Osteocyte (in vitro differentiated cells): Measurements from ENCODE around the gene RPLP2. TPM values are rescaled to one million over a fixed set of nuclear protein-coding genes. Genes with fewer than 3 reads are reported as not detected.

Experiments
- DNase-seq: peaks from one replicate; pipeline ENCODE4 v3.0.0; 2021; ENCODE audit warnings: mixed read lengths; ENCODE audit not compliant: unreplicated experiment; ENCODE audit errors: extremely low spot score
- H3K27ac Mint-ChIP-seq: one replicate; pipeline ENCODE4 v1.8.0; 2021; ENCODE audit warnings: mild to moderate bottlenecking, mixed read lengths; ENCODE audit not compliant: unreplicated experiment
- H3K27me3 Mint-ChIP-seq: one replicate; pipeline ENCODE4 v1.8.0; 2021; ENCODE audit warnings: mixed read lengths; ENCODE audit not compliant: unreplicated experiment
- H3K36me3 Mint-ChIP-seq: one replicate; pipeline ENCODE4 v1.8.0; 2021; ENCODE audit warnings: mixed read lengths; ENCODE audit not compliant: unreplicated experiment
- H3K4me1 Mint-ChIP-seq: one replicate; pipeline ENCODE4 v1.8.0; 2021; ENCODE audit warnings: mixed read lengths; ENCODE audit not compliant: unreplicated experiment
- H3K4me3 Mint-ChIP-seq: one replicate; pipeline ENCODE4 v1.8.0; 2021; ENCODE audit warnings: mild to moderate bottlenecking, moderate library complexity, mixed read lengths; ENCODE audit not compliant: unreplicated experiment
- H3K9me3 Mint-ChIP-seq: one replicate; pipeline ENCODE4 v1.8.0; 2021; ENCODE audit warnings: mixed read lengths; ENCODE audit not compliant: unreplicated experiment
- total RNA-seq: library from RNA; stranded (reverse); gene quantifications from 2 replicates; pipeline ENCODE4 v1.2.1, GENCODE V29; 2021
- TF ChIP-seq, protein P1 (sequence below): fragments of 200-600 bp; sonication (generic); IDR thresholded peaks from 2 replicates; pipeline ENCODE4 v1.5.0; 2021; ENCODE audit warnings: antibody characterized with exemption, mild to moderate bottlenecking, moderate library complexity

The RPLP2 gene
- total RNA-seq, 1 donor from 2014 or later = 1,500 TPM

DNA sequence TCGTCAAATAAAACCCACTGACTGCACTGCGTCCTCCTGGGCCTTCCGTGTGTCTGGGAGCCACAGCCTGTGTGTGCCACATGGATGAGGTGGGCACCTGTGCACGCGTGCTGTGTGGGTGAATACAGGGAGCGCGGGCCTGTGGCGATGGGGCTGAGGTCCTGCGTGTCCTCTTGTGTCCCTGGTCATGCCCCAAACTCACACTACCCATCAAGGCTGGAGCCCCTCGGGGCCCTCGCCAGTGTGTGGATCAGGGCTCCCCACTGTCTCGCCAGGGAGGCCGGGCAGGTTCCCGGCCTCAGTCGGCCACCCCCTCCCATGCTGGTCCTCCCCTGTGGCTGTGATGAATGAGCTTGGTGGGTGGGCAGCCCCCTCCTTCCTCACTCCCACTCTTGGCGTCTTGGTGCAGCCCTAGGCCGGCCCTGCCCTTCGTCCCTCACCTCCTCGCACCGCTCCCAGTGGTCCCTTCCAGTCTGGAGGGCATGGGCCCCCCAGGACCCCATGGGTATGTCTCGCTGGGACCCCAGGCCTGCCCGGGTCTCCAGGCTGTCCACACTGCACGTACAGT, 22.3 kb downstream of the RPLP2 start:
- H3K4me3 Mint-ChIP-seq = peak overlapping the region; percentile 62

DNA sequence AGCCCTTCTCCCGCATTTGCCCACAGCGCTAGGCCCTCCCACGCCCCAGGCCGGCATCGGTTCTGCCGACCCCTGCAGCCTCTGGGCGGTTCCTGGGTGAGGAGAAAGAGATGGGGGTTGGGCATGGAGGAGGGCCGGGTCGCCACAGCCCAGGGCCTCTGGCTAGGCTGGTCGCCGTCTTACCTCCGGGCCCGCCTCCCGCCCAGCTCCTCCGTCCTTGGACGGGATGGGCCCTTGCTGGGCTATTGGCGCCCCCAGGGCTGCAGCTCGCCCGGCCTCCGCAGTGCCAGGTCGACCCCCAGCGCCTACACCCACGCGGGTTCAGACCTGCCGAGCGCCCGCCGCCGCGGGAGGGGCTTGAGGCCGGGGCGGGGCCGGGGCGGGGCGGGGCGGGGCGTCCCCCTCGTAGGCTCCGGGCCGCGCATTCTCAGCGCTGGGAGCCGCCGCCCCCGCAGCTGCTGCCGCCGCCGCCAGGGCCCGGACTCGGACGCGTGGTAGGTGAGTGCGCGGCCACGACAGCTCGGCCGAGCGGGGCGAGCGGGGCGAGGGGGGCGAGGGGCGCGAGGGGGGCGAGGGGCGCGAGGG, 22.9 kb downstream of the RPLP2 start, which contains the start of gene CD151:
TSS of gene CD151 (plus strand) at position 424 of the 585 bp plus-strand sequence. CDS start 3,118 bp downstream, outside the sequence.
- Mint-ChIP-seq H3K4me1 (peaks cover 61% of the 10 kb centered on the region), H3K27me3 (no peaks in the 10 kb centered on the region), H3K27ac (peak within 1 kb of the TSS; percentile 90), H3K9me3 (no peaks in the 10 kb centered on the region), H3K36me3 (no peaks in the 10 kb centered on the region), H3K4me3 (peak within 1 kb of the TSS; percentile 78)
- TF ChIP-seq, protein P1, sequence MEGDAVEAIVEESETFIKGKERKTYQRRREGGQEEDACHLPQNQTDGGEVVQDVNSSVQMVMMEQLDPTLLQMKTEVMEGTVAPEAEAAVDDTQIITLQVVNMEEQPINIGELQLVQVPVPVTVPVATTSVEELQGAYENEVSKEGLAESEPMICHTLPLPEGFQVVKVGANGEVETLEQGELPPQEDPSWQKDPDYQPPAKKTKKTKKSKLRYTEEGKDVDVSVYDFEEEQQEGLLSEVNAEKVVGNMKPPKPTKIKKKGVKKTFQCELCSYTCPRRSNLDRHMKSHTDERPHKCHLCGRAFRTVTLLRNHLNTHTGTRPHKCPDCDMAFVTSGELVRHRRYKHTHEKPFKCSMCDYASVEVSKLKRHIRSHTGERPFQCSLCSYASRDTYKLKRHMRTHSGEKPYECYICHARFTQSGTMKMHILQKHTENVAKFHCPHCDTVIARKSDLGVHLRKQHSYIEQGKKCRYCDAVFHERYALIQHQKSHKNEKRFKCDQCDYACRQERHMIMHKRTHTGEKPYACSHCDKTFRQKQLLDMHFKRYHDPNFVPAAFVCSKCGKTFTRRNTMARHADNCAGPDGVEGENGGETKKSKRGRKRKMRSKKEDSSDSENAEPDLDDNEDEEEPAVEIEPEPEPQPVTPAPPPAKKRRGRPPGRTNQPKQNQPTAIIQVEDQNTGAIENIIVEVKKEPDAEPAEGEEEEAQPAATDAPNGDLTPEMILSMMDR = no peak
- DNase-seq = no peak

More for the DNA sequence above, 22.3 kb downstream of the RPLP2 start:
- Mint-ChIP-seq H3K27me3 (no peaks in the 10 kb centered on the region), H3K9me3 (no peaks in the 10 kb centered on the region), H3K36me3 (no peaks in the 10 kb centered on the region), H3K4me1 (peaks cover 63% of the 10 kb centered on the region), H3K27ac (peak overlapping the region; percentile 57)
- no peak for DNase-seq
- TF ChIP-seq, protein P1 = no peak

DNA sequence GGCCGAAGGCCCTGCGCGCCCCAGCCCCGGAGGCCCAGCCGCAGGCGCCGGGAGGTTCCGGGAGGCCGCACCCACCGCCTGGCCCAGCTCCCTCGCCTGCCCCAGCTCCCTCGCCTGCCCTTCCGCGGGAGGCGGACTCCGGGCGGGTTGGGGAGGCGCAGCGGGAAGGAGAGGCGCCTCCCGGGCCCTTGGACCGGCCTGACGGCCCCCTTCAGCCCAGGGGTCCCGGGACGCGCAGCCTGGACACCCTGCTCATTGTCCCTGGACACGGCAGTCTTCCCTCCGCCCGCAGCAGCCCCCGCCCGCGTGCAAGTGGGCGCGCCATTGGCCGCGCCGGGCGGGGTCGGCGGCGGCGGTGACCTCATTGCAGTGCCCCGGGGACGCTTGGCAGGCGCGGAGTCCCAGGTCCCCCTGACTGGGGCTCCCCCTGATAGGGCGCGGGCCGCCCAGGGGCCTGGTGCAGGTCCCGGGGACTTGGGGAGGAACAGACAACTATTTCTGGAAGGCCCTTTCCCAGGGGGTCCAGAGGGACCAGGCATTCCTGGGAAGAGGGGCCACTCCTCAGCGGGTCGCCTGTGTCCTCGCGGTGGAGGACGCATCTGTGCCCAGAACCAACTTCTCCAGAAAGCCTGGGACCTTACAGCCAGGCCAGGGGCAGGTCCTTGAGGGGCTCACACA, 23.5 kb downstream of the RPLP2 start:
- TF ChIP-seq, protein P1 = no peak
- DNase-seq = no peak
- no peaks in the 10 kb centered on the region for H3K9me3 Mint-ChIP-seq
- H3K4me1 Mint-ChIP-seq = peaks cover 57% of the 10 kb centered on the region
- no peaks in the 10 kb centered on the region for H3K36me3 Mint-ChIP-seq
- peak overlapping the region; percentile 90 for H3K27ac Mint-ChIP-seq
- no peaks in the 10 kb centered on the region for H3K27me3 Mint-ChIP-seq
- peak overlapping the region; percentile 78 for H3K4me3 Mint-ChIP-seq

DNA sequence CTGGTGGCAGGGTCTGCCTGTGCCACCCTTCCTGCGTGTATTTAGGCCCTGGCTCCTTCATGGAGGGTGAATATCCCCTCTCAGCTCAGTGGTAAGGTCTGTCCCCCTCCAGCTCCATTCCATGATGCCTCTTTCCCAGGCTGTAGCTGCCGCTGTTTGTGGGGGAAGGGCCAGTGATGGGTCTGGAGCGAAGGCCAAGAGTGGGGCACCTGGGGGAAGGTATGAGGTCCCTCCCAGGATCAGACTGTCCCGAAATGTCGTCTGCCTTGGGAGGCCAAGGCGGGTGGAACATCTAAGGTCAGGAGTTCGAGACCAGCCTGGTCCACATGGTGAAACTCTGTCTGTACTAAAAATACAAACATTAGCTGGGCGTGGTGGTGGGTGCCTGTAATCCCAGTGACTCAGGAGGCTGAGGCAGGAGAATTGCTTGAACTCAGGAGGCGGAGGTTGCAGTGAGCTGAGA, 24.1 kb downstream of the RPLP2 start:
- TF ChIP-seq, protein P1 = no peak
- no peak for DNase-seq
- no peaks in the 10 kb centered on the region for H3K36me3 Mint-ChIP-seq
- no peaks in the 10 kb centered on the region for H3K9me3 Mint-ChIP-seq
- peaks cover 54% of the 10 kb centered on the region for H3K4me1 Mint-ChIP-seq
- H3K4me3 Mint-ChIP-seq = peak overlapping the region; percentile 78
- peak overlapping the region; percentile 90 for H3K27ac Mint-ChIP-seq
- no peaks in the 10 kb centered on the region for H3K27me3 Mint-ChIP-seq
